ENCODE data around the gene PLA2G2C.
A peak's percentile ranks its signal among the peaks of the same experiment; 100 is the strongest.

Gene PLA2G2C

GRCh38 chr1:20202166-20202565, 15.8 kb upstream of the PLA2G2C start:
- no peak for DNase-seq

DNA sequence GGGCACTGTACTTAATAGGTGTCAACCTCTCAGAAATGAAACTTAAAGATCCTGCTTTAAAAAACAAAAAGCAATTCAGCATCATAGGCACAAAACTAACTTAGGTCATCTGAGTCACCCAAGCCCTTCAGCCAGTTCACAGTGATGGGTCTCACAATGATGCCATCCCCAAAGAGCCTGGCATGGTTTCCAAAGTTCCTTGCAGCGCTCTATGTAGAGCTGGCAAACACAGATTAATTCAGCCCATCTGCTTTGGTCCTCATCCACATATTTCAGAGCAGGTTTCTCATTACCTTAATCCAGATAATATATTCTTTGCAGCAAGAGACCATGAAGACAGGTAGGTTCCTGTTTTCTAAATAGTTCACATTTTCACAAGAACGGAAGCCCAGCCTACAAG, 14.6 kb upstream of the PLA2G2C start:
- no peak for DNase-seq

GRCh38 chr1:20199840-20200239, 13.5 kb upstream of the PLA2G2C start:
- no peak for DNase-seq

DNA sequence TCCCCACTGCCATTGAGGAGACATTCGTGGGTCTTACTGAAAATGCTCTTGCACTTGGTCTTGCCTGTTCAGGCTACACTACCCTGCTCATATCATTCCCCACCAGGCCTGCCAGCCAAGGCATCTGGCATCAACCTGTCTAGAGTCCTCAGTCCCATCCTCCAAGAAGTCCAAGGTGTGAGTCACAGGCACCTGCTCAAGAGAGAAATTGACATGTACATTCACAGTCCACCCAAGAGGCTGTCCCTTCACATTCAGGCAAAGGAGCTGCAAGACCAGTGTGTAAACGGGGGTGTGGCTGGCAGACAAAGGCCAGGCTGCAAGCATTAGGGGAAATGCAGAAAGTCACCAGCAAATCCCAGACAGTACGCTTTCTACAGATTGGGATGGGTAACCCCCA, 13.1 kb upstream of the PLA2G2C start:
- DNase-seq = no peak

- no peak for DNase-seq
These were observed 12.6 kb upstream of the PLA2G2C start for GRCh38 chr1:20198918-20199317.

- no peak for DNase-seq
These were observed 12.0 kb upstream of the PLA2G2C start for GRCh38 chr1:20198296-20198695.

GRCh38 chr1:20197329-20197791, 11.0 kb upstream of the PLA2G2C start:
- DNase-seq = no peak

DNA sequence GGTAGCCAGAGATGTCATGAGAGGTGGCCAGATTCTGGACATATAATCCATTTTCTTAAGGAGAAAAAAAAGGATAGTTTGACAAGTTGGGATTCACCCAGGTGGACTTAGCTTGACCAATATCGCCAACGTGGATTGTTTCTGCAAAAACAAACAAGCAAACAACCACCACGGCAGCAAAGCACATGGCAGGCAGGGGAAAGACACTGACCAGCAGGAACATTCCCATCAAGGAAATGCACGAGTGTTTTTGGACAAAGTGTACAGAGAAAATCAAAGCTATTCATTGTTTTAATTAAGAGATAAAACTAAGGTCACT, 9.1 kb upstream of the PLA2G2C start:
- no peak for DNase-seq

- DNase-seq = peak; percentile 71
These were observed 8.6 kb upstream of the PLA2G2C start for GRCh38 chr1:20194757-20195461.

GRCh38 chr1:20194224-20194623, 7.9 kb upstream of the PLA2G2C start:
- no peak for DNase-seq

DNA sequence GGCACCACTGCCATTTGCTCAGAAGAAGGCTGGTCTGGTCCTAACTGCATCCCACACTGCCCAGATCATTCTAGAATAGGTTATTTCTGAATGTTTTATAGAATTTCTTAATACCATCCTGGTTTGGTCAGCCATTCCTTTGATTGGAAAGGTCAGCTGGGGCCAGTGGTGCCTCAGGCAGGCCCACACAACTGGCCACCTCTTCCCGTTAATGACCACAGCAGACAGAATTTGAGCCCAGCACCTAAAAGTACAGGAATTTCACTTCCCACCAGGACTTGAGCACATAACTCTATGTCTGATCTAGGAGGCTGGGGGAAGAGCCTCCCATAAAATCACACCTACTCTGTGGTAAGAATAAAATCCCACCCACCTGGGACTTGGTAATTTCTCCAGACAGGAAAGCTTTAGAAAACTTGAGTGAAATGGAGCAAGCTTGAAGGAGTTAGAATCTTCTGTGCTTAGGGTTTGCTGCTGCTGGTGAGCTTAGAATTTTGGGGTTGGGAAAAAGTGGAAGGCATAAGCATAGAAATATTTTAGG, 6.6 kb upstream of the PLA2G2C start:
- no peak for DNase-seq

DNA sequence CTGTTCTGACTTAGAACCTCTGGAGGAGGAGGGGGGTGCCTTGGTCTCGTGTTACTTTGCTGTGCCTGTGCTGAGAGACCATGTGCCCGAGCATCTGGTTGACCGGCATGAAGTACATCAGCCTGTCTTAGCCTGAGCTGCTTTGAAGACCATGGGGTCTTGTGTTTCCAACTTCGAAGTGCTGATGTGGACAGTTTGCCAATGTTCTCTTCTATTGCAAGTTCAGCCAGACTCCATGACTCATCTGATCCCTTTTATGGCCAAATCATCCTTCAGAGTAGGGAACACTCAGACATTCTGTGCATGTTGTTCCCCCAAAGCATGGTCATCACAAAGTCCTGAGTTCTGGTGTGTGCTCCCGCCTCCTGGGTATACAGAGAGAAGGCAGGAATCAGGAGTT, 6.0 kb upstream of the PLA2G2C start:
- no peak for DNase-seq

GRCh38 chr1:20191266-20191825, 5.0 kb upstream of the PLA2G2C start:
- no peak for DNase-seq

DNA sequence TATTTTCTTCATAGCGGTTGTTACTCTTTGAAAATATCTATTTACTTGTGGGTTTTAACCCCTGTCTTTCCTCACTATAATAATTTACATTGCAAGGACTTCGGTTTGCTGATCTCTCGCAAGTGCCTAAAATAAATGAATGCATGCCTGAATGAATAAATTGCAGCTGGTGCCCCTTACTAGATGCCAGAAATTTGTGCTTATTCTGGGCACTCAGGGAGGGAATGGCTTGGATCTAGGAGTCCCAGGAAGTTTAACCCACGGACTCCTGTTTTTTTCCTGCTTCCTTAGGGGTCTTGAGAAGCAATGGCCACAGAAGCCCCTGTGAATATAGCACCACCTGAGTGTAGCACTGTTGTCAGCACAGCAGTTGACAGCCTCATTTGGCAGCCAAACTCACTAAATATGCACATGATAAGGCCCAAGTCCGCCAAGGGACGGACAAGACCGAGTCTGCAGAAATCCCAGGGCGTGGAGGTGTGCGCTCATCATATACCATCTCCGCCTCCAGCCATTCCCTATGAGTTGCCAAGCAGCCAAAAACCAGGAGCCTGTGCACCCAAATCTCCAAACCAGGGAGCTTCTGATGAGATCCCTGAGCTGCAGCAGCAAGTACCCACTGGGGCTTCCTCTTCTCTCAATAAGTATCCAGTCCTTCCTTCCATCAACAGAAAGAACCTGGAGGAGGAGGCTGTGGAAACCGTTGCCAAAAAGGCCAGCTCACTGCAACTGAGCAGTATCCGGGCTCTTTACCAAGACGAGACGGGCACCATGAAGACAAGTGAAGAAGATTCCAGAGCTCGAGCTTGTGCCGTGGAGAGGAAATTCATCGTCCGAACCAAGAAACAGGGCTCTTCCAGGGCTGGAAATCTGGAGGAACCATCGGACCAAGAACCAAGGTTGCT, 4.2 kb upstream of the PLA2G2C start:
- no peak for DNase-seq

GRCh38 chr1:20189664-20190063, 3.3 kb upstream of the PLA2G2C start:
- DNase-seq = no peak

DNA sequence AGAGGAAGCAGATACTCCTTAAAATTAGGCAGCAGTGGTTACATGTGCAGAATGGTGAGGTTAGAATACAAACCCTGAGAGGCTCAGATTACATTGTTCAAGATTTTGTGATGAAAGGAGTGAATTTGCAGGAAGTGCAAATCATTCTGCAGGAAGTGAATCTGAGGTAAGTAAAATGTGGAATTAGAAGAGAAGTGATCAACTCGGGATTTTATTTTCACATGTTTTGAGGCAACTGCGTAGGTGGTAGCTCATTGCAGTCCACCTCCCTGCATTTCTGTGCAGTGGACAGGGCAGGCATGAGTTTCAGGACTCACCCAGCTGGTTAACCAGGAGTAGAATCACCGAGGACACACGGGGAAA, 2.1 kb upstream of the PLA2G2C start:
- DNase-seq = no peak

DNA sequence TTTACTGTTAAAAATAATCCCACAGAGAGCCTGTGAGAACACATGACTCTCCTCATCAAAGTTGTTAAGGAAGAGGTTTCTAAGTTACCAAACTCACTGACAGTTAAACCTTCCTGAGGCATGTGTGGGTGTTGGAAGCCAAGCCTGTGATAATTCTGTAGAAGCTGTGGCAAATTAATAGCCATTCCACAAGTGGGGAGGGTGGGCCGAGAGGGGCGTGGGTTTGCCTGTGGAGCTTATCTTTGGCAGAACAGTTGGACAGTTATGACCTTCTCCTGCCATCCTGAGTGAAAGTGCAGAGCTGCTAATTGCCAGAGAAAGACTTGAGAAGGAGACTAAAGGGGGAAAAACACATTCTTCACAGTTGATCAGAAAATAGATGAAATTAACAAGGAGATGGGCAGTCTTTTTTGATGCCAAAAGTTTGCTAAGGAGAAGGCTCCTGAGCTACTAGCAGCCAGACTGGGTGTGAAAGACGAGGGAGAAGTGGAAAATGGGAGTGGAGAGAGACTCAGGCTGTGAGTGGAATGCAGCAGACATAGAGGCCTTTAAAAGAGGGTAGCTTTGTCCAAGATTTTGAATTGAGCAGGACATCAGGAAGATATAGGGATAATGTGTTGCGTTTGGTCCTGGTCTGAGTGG, 1.6 kb upstream of the PLA2G2C start:
- DNase-seq = no peak

DNA sequence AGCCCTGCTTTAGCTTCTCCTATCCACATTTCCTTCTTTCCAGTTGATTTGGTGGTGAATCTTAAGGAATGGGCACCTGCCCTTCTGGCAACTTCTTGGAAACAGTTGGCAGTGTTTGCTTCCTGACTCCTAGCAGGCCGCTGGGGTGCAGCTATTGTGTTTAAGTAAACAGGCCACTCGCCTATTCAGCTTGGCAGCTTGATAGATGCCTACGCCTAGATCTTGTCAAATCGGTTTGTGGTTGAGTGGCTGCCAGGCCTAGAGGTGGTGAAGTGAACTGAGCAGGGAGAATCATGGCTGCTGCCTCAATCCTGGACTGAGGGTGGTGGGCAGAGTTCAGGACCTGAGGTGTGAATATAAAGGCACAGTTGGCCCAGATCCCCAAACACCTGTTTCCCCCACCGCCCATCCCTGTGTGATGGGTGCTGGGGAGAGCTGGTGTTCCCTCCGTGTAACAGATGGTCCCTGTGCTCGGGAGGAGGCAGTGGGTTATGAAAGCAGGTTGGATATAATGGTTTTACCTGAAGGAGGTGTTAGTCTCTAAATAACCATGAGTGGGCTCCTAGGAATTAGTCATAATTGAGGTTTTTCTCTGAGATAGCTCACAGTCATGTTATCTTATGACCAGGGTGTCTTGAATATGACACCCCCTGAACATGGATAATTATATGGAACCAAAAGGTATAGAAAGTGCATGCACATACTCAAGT, 940 bp upstream of the PLA2G2C start:
- DNase-seq = peak; percentile 74

DNA sequence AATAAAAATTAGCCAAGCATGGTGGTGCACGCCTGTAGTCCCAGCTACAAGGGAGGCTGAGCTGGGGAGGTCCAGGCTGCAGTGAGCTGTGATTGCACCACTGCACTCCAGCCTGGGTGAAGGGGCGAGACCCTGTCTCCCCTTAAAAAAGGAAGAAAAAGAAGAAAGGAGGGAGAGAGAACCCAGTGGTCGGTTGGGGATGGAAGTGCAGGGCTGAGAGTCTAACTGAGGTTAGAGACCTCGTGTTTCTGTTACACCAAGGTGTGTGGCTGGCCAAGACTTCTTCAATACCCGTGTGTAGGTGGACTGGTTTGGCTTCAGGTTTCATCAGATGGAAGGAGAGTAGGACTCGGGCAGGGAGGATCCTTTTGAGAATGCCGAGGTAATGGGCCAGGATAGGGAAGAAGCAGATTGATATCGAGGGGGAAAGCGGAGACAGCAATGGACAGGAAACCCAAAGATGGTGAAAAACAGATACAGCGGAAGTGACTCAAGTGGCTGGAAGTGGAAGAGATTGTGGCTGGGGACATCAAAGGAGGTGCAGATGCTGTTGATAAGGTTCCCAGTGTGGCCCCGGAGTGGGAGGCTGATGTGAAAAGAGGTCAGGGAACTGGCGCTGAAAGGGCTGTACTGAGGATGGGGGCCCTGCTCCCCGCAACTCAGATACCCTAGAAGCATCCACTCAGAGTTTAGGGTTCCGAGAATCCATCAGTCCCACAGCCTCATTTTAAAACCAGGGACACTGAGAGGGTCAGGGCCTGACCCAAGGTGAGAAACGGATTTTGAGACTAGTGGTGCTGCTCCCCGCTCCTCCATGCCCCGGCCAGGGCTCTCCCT, 1.1 kb downstream of the PLA2G2C start:
- peak; percentile 86 for DNase-seq

DNA sequence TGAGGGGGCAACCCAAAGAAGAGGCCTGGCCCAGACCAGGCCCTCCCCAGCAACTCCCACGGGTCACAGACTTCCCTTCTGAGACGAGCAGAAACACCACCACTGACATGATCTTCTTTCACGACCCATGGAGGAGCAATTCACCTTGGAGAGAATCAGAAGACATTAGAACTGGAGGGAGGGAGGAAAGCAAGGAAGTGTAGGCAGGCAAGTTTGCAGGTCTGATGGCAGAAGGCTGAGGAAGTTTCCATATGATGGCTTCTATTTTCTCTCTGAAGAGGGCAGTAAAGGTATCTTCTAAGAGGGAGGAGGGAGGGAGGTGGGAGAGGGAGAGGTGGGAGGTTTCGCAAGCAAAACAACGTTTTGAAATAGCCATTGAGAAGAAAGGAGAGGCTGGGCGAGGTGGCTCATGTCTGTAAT, 1.8 kb downstream of the PLA2G2C start:
- DNase-seq = peak; percentile 33

DNA sequence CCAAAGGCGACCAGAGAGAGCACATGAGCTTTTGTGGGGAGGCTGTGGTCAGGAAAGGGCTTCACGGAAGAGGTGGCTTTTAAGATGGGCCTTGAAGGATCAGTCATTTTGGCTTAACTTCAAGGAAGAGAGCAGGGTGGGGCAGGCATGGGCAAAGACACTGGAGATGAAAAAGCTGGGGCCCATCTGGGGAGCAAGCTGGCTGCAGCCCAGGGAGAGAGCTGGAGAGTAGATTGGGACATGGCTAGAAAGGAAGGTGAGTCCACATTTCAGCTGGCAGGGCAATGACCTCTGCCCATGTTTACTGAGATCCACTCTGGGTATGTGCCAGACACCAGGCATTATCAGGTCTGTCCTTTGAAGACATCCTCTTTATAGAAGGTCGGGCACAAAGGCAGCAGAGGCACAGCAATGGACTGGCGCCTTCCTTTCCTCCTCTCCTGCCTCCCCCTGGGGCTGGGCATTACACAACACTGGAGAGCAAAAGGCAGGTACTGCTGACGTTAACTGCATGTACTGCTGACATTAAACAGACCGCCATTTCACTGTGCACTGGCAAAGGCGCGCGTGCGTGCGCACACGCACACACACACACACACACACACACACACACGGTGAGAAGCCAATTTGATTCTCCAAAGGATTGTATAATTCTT, 2.6 kb downstream of the PLA2G2C start:
- DNase-seq = no peak
